H9 (cell line): ENCODE data around the gene ZNF831. TPM values are rescaled to one million over a fixed set of nuclear protein-coding genes. Genes with fewer than 3 reads are reported as not detected.

ENCODE experiments used
- DNase-seq: peaks from one replicate; pipeline ENCODE4 v3.0.0-alpha.2; 2017
- H2AFZ ChIP-seq: one replicate; pipeline ENCODE4 v1.6.1; 2013; ENCODE audit warnings: mild to moderate bottlenecking, low read length, control low read depth, moderate library complexity
- H2AK5ac ChIP-seq: 2 replicates; pipeline ENCODE4 v1.6.1; 2013; ENCODE audit warnings: low read length, control low read depth, mixed read lengths; ENCODE audit not compliant: insufficient read length
- H2BK120ac ChIP-seq: one replicate; pipeline ENCODE4 v1.6.1; 2013; ENCODE audit warnings: low read depth, mild to moderate bottlenecking, low read length, control low read depth, inconsistent platforms; ENCODE audit not compliant: poor library complexity, severe bottlenecking
- H2BK12ac ChIP-seq: 2 replicates; pipeline ENCODE4 v1.6.1; 2013; ENCODE audit warnings: low read length, control low read depth, mixed read lengths, low read depth; ENCODE audit not compliant: insufficient read length
- H2BK15ac ChIP-seq: 2 replicates; pipeline ENCODE4 v1.6.1; 2013; ENCODE audit warnings: low read depth, low read length, control low read depth
- H2BK20ac ChIP-seq: one replicate; pipeline ENCODE4 v1.6.1; 2013; ENCODE audit warnings: low read depth, mild to moderate bottlenecking, low read length, control low read depth, inconsistent platforms; ENCODE audit not compliant: poor library complexity, severe bottlenecking
- H2BK5ac ChIP-seq: 2 replicates; pipeline ENCODE4 v1.6.1; 2013; ENCODE audit warnings: low read length, control low read depth, mixed read lengths; ENCODE audit not compliant: insufficient read length
- H3K14ac ChIP-seq: 2 replicates; pipeline ENCODE4 v1.6.1; 2013; ENCODE audit warnings: low read length, control low read depth; ENCODE audit not compliant: insufficient read depth
- H3K18ac ChIP-seq: 2 replicates; pipeline ENCODE4 v1.6.1; 2013; ENCODE audit warnings: low read depth, mild to moderate bottlenecking, mixed read lengths, low read length, control low read depth; ENCODE audit not compliant: insufficient read length
- H3K23ac ChIP-seq: 2 replicates; pipeline ENCODE4 v1.6.1; 2013; ENCODE audit warnings: low read length, control low read depth, mixed read lengths, low read depth; ENCODE audit not compliant: insufficient read length
- H3K23me2 ChIP-seq: 2 replicates; pipeline ENCODE4 v1.6.1; 2013; ENCODE audit warnings: low read depth, mild to moderate bottlenecking, mixed read lengths, low read length, control low read depth; ENCODE audit not compliant: insufficient read length, poor library complexity, severe bottlenecking
- H3K27ac ChIP-seq: 2 replicates; pipeline ENCODE4 v1.5.1; 2013; ENCODE audit warnings: low read length, control low read depth, mixed read lengths, low read depth; ENCODE audit not compliant: insufficient read length
- H3K27me3 ChIP-seq: 2 replicates; pipeline ENCODE4 v1.6.1; 2013; ENCODE audit warnings: low read length, control low read depth, inconsistent platforms; ENCODE audit not compliant: insufficient read depth
- H3K4ac ChIP-seq: 2 replicates; pipeline ENCODE4 v1.6.1; 2013; ENCODE audit warnings: low read depth, mild to moderate bottlenecking, control low read depth, inconsistent platforms, low read length, moderate library complexity
- H3K4me1 ChIP-seq: 2 replicates; pipeline ENCODE4 v1.6.1; 2013; ENCODE audit warnings: low read length, control low read depth, inconsistent platforms; ENCODE audit not compliant: insufficient read depth
- H3K4me2 ChIP-seq: 2 replicates; pipeline ENCODE4 v1.6.1; 2013; ENCODE audit warnings: low read length, control low read depth, mixed read lengths; ENCODE audit not compliant: insufficient read length, insufficient read depth
- H3K56ac ChIP-seq: 2 replicates; pipeline ENCODE4 v1.6.1; 2013; ENCODE audit warnings: low read depth, mild to moderate bottlenecking, mixed read lengths, low read length, control low read depth; ENCODE audit not compliant: insufficient read length
- H3K79me1 ChIP-seq: 2 replicates; pipeline ENCODE4 v1.6.1; 2013; ENCODE audit warnings: low read depth, mild to moderate bottlenecking, moderate library complexity, low read length, control low read depth, inconsistent platforms; ENCODE audit not compliant: insufficient read depth, poor library complexity, severe bottlenecking
- H3K79me2 ChIP-seq: 2 replicates; pipeline ENCODE4 v1.6.1; 2013; ENCODE audit warnings: low read length, control low read depth, inconsistent platforms; ENCODE audit not compliant: insufficient read depth
- H3K9ac ChIP-seq: 2 replicates; pipeline ENCODE4 v1.6.1; 2013; ENCODE audit warnings: low read length, control low read depth, mixed read lengths; ENCODE audit not compliant: insufficient read length; ENCODE audit errors: extremely low read depth
- H3K9me3 ChIP-seq: one replicate; pipeline ENCODE4 v1.6.1; 2013; ENCODE audit warnings: low read depth, low read length, inconsistent platforms; ENCODE audit not compliant: control insufficient read depth
- H3T11ph ChIP-seq: one replicate; pipeline ENCODE4 v1.6.1; 2013; ENCODE audit warnings: mild to moderate bottlenecking, low read length, control low read depth, inconsistent platforms
- H4K20me1 ChIP-seq: one replicate; pipeline ENCODE4 v1.6.1; 2013; ENCODE audit not compliant: control insufficient read depth, insufficient read length, insufficient read depth
- H4K5ac ChIP-seq: 2 replicates; pipeline ENCODE4 v1.6.1; 2013; ENCODE audit warnings: low read depth, mild to moderate bottlenecking, mixed read lengths, low read length, control low read depth; ENCODE audit not compliant: insufficient read length
- H4K8ac ChIP-seq: replicated peaks from 2 replicates; pipeline ENCODE4 v1.6.1; 2013; ENCODE audit warnings: low read length, control low read depth, mixed read lengths, low read depth; ENCODE audit not compliant: insufficient read length
- H4K91ac ChIP-seq: 2 replicates; pipeline ENCODE4 v1.6.1; 2013; ENCODE audit warnings: low read depth, mild to moderate bottlenecking, moderate library complexity, mixed read lengths, low read length, control low read depth; ENCODE audit not compliant: insufficient read length
- H3K27ac Mint-ChIP-seq, 3 experiments: 2 replicates in 2 of 3; 3 replicates in 1 of 3; pipeline ENCODE4 v1.8.0; 2020 to 2021; ENCODE audit warnings: mixed read lengths in 3 of 3, mild to moderate bottlenecking in 1 of 3, moderate library complexity in 1 of 3
- H3K27me3 Mint-ChIP-seq: 2 replicates; pipeline ENCODE4 v1.8.0; 2021; ENCODE audit warnings: low read depth, mild to moderate bottlenecking, moderate library complexity, mixed read lengths
- H3K36me3 Mint-ChIP-seq, 3 experiments: 2 replicates in 2 of 3; 3 replicates in 1 of 3; pipeline ENCODE4 v1.8.0; 2020 to 2021; ENCODE audit warnings: low read depth in 3 of 3, mixed read lengths in 3 of 3; ENCODE audit not compliant: insufficient read depth in 1 of 3
- H3K4me1 Mint-ChIP-seq, 2 experiments: 2 replicates each; pipeline ENCODE4 v1.8.0; 2020; ENCODE audit warnings: mixed read lengths in 2 of 2
- H3K4me3 Mint-ChIP-seq, 2 experiments: 2 replicates in 1 of 2; 3 replicates in 1 of 2; pipeline ENCODE4 v1.8.0; 2020 to 2021; ENCODE audit warnings: mild to moderate bottlenecking in 2 of 2, mixed read lengths in 2 of 2, moderate library complexity in 1 of 2
- H3K9me3 Mint-ChIP-seq, 2 experiments: 2 replicates in 1 of 2; 3 replicates in 1 of 2; pipeline ENCODE4 v1.8.0; 2020; ENCODE audit warnings: mild to moderate bottlenecking in 2 of 2, mixed read lengths in 2 of 2, moderate library complexity in 1 of 2
- WGBS: extraction: QIAGEN DNeasy Blood & Tissue Kit; methylation state at CpG from one replicate; pipeline ENCODE4 v1.1.7; 2013; ENCODE audit warnings: missing lambda C conversion rate, low lambda C conversion rate, mixed read lengths; ENCODE audit not compliant: insufficient read length; ENCODE audit errors: extremely low coverage; 5-methylcytosine and 5-hydroxymethylcytosine counted together
- total RNA-seq: library from RNA; stranded (reverse); gene quantifications from 2 replicates; pipeline ENCODE4 v1.2.1, GENCODE V29; 2021
- TF ChIP-seq, protein P1 (sequence below): fragments of 200-600 bp; sonication (generic); conservative IDR thresholded peaks from 3 replicates; pipeline ENCODE4 v1.8.0; 2021; ENCODE audit warnings: antibody characterized with exemption, mild to moderate bottlenecking

Gene ZNF831
- total RNA-seq, 1 experiment from 2014 or later = not detected

DNA sequence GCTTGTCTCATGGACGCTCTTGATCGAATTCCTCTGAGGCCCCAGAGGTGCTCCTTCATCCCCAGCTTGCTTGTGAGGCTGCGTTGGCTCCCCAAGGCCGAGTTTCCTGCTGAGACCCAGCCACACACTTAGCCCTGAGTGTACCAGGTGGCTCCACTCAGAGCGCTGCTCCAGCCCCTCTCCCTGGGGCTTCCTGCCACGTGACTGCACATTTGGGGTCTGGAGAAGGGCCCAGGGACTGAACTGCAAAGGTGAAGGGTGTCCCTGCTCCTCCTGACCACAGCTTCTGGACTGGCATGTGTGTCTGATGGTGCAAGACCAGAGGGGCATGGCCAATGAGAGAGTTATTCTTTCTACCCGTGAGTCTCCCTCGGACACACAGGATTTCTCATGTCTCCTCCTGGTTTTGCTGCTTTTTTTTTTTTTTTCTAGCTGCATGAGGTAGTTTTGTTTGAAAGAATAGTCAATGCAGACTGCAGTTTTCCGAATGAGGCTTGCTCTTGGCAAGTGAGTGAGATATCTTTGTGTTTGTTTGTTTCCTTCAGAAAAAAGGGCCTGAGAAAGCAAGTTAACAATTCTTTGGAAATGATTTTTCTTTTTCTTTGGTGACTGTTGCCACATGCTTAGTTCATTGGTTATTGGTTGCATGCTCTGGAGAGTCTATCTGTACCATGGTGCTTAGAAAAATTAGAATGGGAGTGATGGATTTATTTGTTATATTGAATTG is 3.1 kb upstream of the ZNF831 start:
- Histone ChIP-seq H2BK5ac (no peak overlapping the region), H4K91ac (no peak overlapping the region), H4K5ac (no peak overlapping the region), H3K4ac (no peak overlapping the region), H2BK15ac (no peak overlapping the region), H3K4me1 (no peaks in the 10 kb centered on the region; the same call in 1 of the 2 replicates), H3K23ac (no peak overlapping the region), H4K20me1 (no peaks in the 10 kb centered on the region), H2AFZ (no peak overlapping the region), H3K4me2 (no peak overlapping the region), H4K8ac (no peak overlapping the region), H3T11ph (no peak overlapping the region), H3K27me3 (no peaks in the 10 kb centered on the region), H2BK12ac (no peak overlapping the region), H3K56ac (no peak overlapping the region), H3K23me2 (no peaks in the 10 kb centered on the region), H3K9me3 (no peaks in the 10 kb centered on the region), H2BK120ac (no peak overlapping the region), H3K9ac (no peak overlapping the region), H3K18ac (no peak overlapping the region), H3K27ac (no peak overlapping the region), H3K14ac (no peak overlapping the region), H3K79me2 (no peaks in the 10 kb centered on the region), H2BK20ac (no peak overlapping the region), H3K79me1 (no peaks in the 10 kb centered on the region), H2AK5ac (no peak overlapping the region)
- H3K27me3 Mint-ChIP-seq = peaks cover 7% of the 10 kb centered on the region
- H3K27ac Mint-ChIP-seq = no peak overlapping the region
- no CpG with 5 or more reads among the region's 9 CpGs for WGBS
- H3K4me3 Mint-ChIP-seq = no peak overlapping the region
- no peak for DNase-seq
- peaks cover 10 to 11% of the 10 kb centered on the region in 2 experiments for H3K4me1 Mint-ChIP-seq
- TF ChIP-seq, protein P1, sequence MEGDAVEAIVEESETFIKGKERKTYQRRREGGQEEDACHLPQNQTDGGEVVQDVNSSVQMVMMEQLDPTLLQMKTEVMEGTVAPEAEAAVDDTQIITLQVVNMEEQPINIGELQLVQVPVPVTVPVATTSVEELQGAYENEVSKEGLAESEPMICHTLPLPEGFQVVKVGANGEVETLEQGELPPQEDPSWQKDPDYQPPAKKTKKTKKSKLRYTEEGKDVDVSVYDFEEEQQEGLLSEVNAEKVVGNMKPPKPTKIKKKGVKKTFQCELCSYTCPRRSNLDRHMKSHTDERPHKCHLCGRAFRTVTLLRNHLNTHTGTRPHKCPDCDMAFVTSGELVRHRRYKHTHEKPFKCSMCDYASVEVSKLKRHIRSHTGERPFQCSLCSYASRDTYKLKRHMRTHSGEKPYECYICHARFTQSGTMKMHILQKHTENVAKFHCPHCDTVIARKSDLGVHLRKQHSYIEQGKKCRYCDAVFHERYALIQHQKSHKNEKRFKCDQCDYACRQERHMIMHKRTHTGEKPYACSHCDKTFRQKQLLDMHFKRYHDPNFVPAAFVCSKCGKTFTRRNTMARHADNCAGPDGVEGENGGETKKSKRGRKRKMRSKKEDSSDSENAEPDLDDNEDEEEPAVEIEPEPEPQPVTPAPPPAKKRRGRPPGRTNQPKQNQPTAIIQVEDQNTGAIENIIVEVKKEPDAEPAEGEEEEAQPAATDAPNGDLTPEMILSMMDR = no peak
- H3K9me3 Mint-ChIP-seq = no peaks in the 10 kb centered on the region
- no peaks in the 10 kb centered on the region; a peak in 1 of 7 replicates for H3K36me3 Mint-ChIP-seq
